ENCODE data around the gene TOR1B. TPM values are rescaled to one million over a fixed set of nuclear protein-coding genes. Genes with fewer than 3 reads are reported as not detected.
"Not testable (repeated sequence)": the region's sequence is repeated elsewhere in the genome, so short reads cannot be mapped to it uniquely, and the experiment has no call there.

TOR1B gene, protein sequence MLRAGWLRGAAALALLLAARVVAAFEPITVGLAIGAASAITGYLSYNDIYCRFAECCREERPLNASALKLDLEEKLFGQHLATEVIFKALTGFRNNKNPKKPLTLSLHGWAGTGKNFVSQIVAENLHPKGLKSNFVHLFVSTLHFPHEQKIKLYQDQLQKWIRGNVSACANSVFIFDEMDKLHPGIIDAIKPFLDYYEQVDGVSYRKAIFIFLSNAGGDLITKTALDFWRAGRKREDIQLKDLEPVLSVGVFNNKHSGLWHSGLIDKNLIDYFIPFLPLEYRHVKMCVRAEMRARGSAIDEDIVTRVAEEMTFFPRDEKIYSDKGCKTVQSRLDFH
- polyA plus RNA-seq = 10 to 100 TPM; 23.2 to 45.1 (median 25.8) TPM

DNA sequence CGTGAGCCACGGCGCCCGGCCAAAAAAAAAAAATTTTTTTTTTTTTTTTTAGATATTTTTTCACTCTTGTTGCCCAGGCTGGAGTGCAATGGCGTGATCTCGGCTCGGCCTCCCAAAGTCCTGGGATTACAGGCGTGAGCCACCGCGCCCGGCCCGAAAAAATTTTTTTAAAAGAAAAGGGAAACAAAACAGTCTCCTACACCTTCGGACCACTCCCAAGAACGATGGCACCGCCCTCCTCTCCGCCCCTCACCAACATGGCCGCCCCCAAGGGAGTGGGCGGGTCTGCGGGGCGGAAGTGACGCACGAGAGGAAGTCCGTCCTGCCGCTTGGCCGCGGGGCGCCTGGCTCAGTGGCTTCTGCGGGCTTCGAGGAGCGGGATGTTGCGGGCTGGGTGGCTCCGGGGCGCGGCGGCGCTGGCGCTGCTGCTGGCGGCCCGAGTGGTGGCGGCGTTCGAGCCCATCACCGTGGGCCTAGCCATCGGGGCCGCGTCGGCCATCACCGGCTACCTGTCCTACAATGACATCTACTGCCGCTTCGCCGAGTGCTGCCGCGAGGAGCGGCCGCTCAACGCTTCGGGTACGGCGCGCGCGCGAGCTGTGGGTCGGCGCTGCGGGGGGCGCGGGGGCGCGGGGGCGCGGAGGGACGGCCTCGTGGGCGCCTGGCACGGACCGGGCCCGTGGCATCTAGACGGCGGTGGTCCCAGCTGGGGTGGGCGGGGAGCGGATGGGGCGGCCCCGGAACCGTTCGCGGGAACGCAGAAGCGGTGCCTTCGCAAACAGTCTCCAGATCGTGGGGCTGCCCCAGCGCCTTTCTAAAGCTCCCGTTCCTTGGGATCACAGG lies at the start of gene TOR1B:
TSS of gene TOR1B (plus strand) at position 352 of the 843 bp plus-strand sequence. CDS start at position 381, 29 bp downstream.
- Mint-ChIP-seq H3K27me3 (ENCODE audit: low read depth in 3 of 3) (peaks cover 3 to 9% (median 4%) of the 10 kb centered on the region in 3 donors), H3K27ac (peak within 1 kb of the TSS; percentile 76 to 96 (median 94)), H3K9me3 (no peaks in the 10 kb centered on the region), H3K4me1 (peaks cover 32 to 35% of the 10 kb centered on the region in 2 donors), H3K4me3 (peak within 1 kb of the TSS; percentile 92 to 94 (median 93)), H3K36me3 (peaks cover 9 to 10% (median 10%) of the 10 kb centered on the region in 3 donors)
- peak; percentile 96 to 97 (median 96) for DNase-seq

DNA sequence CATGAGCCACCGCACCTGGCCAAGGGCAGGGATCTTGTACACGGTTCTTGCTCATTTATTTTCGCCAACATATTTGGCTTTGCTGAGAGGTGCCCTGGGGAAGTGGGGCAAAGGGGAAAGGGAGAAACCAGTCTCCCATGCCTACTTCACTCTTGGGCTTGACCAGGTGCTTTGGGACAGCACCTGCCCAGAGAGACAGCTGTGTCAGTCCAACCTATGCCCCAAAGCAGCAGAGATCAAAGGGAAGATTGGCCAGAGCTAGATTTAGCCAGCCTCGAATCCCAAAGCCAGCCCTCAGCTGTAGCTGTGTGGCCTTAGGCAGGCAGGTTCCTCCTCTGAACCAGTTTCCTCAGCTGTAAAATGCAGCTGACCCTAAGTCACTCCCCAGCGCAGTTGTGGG lies 47.8 kb upstream of the TOR1B start:
- H3K27ac Mint-ChIP-seq = no peak overlapping the region
- H3K4me3 Mint-ChIP-seq = no peak overlapping the region
- peaks cover 0 to 12% (median 0%) of the 10 kb centered on the region in 3 donors for H3K27me3 Mint-ChIP-seq (ENCODE audit: low read depth in 3 of 3)
- DNase-seq = no peak
- no peaks in the 10 kb centered on the region for H3K9me3 Mint-ChIP-seq
- peaks cover 0 to 4% of the 10 kb centered on the region in 2 donors for H3K4me1 Mint-ChIP-seq
- no peaks in the 10 kb centered on the region for H3K36me3 Mint-ChIP-seq

DNA sequence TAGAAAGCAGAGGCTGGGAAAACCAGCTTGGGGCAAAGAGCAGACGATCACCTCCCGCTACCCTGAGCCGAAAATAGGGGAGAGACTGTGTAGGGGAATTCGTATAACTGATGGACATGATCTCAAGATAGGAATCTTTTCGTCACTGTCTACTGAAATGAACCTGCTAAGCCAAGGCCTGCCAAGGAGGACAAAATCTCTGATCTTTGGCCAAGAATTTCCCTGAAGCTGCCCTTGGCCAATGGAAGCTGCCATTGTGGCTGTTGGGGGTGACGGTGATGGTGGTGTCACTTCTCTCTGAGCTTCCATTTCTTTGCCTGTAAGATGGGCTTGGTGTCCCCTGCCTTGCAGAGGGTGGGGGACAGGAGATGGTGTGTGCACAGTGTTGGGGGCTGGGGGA lies 46.8 kb upstream of the TOR1B start:
- Mint-ChIP-seq H3K27me3 (ENCODE audit: low read depth in 3 of 3) (peaks cover 0 to 9% (median 0%) of the 10 kb centered on the region in 3 donors), H3K27ac (no peak overlapping the region)

GRCh38 chr9:129757045-129757444 lies 45.9 kb upstream of the TOR1B start:
- Mint-ChIP-seq H3K4me3 (no peak overlapping the region), H3K36me3 (no peaks in the 10 kb centered on the region), H3K9me3 (no peaks in the 10 kb centered on the region), H3K27me3 (ENCODE audit: low read depth in 3 of 3) (peaks cover 2 to 11% (median 2%) of the 10 kb centered on the region in 3 donors), H3K27ac (no peak overlapping the region), H3K4me1 (peaks cover 0 to 4% of the 10 kb centered on the region in 2 donors)
- DNase-seq = no peak

More for the DNA sequence above, 46.8 kb upstream of the TOR1B start:
- Mint-ChIP-seq H3K4me1 (peaks cover 0 to 4% of the 10 kb centered on the region in 2 donors), H3K9me3 (no peaks in the 10 kb centered on the region), H3K4me3 (no peak overlapping the region), H3K36me3 (no peaks in the 10 kb centered on the region)
- no peak for DNase-seq

DNA sequence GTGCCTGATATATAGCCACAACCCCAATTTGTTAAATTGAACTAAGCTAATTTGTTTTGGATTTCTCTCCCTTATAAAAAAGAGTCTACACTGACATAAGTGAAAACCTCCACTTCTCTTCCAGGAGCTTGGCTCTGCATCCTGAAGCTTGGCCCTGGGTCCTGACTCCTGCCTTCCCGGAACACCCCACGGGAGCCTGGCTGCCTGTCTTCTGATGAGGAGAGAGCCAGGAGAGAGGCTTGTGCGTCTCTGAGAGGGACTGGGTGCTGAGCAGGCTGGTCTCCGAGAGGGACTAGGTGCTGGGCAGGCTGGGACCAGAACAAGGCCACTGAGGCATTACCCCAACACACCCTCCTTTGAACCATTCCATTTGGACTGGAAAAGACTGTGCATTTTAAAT lies 43.7 kb upstream of the TOR1B start:
- H3K27me3 Mint-ChIP-seq (ENCODE audit: low read depth in 3 of 3) = peaks cover 2 to 9% (median 2%) of the 10 kb centered on the region in 3 donors
- H3K4me1 Mint-ChIP-seq = peaks cover 0 to 2% of the 10 kb centered on the region in 2 donors
- H3K27ac Mint-ChIP-seq = peak overlapping the region in 1 of 6 donors; percentile 22
- no peaks in the 10 kb centered on the region for H3K36me3 Mint-ChIP-seq
- DNase-seq = no peak
- H3K4me3 Mint-ChIP-seq = no peak overlapping the region
- no peaks in the 10 kb centered on the region for H3K9me3 Mint-ChIP-seq

GRCh38 chr9:129759804-129760502 lies 43.0 kb upstream of the TOR1B start:
- peaks cover 0 to 2% of the 10 kb centered on the region in 2 donors for H3K4me1 Mint-ChIP-seq
- H3K9me3 Mint-ChIP-seq = no peaks in the 10 kb centered on the region
- no peak for DNase-seq
- H3K36me3 Mint-ChIP-seq = no peaks in the 10 kb centered on the region
- H3K27me3 Mint-ChIP-seq (ENCODE audit: low read depth in 3 of 3) = peaks cover 2 to 9% (median 2%) of the 10 kb centered on the region in 3 donors
- H3K27ac Mint-ChIP-seq = no peak overlapping the region
- no peak overlapping the region for H3K4me3 Mint-ChIP-seq

DNA sequence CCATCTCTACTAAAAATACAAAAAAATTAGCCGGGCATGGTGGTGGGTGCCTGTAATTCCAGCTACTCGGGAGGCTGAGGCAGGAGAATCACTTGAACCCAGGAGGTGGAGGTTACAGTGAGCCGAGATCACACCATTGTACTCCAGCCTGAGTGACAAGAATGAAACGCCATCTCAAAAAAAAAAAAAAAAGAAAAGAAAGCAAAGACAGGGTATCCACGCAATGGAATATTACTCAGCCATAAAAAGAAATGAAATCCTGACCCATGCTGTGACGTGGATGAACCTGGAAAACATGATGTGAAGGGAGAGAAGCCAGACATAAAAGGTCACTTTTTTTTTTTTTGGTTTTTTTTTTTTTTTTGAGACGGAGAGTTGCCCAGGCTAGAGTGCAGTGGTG lies 42.2 kb upstream of the TOR1B start:
- not testable (repeated sequence) for H3K27me3 Mint-ChIP-seq (ENCODE audit: low read depth in 3 of 3); H3K36me3 Mint-ChIP-seq; H3K4me3 Mint-ChIP-seq; H3K9me3 Mint-ChIP-seq; H3K27ac Mint-ChIP-seq; DNase-seq; H3K4me1 Mint-ChIP-seq

- H3K9me3 Mint-ChIP-seq = no peaks in the 10 kb centered on the region
- no peak for DNase-seq
- no peak overlapping the region for H3K4me3 Mint-ChIP-seq
- peaks cover 0 to 2% of the 10 kb centered on the region in 2 donors for H3K4me1 Mint-ChIP-seq
- H3K27ac Mint-ChIP-seq = no peak overlapping the region
- H3K36me3 Mint-ChIP-seq = no peaks in the 10 kb centered on the region
- peaks cover 2 to 6% (median 2%) of the 10 kb centered on the region in 3 donors for H3K27me3 Mint-ChIP-seq (ENCODE audit: low read depth in 3 of 3)
Observed at GRCh38 chr9:129761293-129761900, 41.6 kb upstream of the TOR1B start.

GRCh38 chr9:129761901-129762369 lies 41.0 kb upstream of the TOR1B start:
- Mint-ChIP-seq H3K4me3 (no peak overlapping the region), H3K4me1 (peaks cover 0 to 1% of the 10 kb centered on the region in 2 donors), H3K36me3 (no peaks in the 10 kb centered on the region), H3K9me3 (no peaks in the 10 kb centered on the region), H3K27me3 (ENCODE audit: low read depth in 3 of 3) (peaks cover 2 to 6% (median 2%) of the 10 kb centered on the region in 3 donors), H3K27ac (no peak overlapping the region)
- DNase-seq = no peak

GRCh38 chr9:129762370-129762984 lies 40.5 kb upstream of the TOR1B start:
- H3K9me3 Mint-ChIP-seq; H3K4me3 Mint-ChIP-seq; H3K27me3 Mint-ChIP-seq (ENCODE audit: low read depth in 3 of 3); H3K27ac Mint-ChIP-seq; H3K4me1 Mint-ChIP-seq; H3K36me3 Mint-ChIP-seq; DNase-seq: not testable (repeated sequence)

DNA sequence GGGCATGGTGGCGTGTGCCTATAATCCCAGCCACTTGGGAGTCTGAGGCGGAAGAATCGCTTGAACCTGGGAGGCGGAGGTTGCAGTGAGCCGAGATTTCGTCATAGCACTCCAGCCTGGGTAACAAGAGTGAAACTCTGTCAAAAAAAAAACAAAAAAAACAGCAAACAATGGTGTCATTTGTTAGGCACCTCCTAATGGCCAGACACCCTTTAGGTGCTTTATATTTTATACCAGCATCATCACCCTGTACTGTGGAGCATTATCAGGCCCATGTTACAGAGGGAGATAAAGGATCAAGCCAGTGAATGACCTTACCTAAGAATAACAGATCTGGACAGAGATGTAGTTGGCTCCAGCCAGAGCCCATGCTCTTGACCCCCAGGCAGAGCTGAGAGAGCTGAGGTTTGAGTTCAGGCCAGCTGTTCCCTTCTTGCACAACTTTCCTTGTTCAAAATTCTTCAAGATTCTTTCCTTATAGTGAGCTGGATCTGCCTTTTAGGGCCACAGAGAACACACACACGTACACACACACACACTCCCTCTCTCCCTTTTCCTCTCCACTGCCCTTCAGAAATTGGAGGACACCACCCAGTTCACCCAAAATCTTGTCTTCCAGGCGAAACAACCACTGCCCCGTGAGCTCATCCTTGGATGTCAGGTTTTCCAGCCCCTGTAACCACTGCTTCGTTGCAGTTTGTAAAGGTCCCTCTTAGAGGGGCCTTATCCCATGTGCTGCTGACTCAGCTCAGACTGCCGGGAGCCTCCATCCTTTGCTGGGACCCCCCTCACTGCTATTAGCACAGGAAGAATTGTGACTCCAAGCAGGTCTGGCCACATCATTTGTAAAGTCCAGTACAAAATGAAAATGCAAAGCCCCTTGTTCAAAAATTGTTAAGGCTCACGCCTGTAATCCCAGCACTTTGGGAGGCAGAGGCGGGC lies 39.7 kb upstream of the TOR1B start:
- no peak for DNase-seq
- Mint-ChIP-seq H3K4me3 (no peak overlapping the region), H3K27ac (no peak overlapping the region), H3K4me1 (no peaks in the 10 kb centered on the region), H3K27me3 (ENCODE audit: low read depth in 3 of 3) (peaks cover 2 to 6% (median 2%) of the 10 kb centered on the region in 3 donors), H3K36me3 (no peaks in the 10 kb centered on the region), H3K9me3 (no peaks in the 10 kb centered on the region)

- H3K27me3 Mint-ChIP-seq (ENCODE audit: low read depth in 3 of 3) = peaks cover 2 to 3% (median 3%) of the 10 kb centered on the region in 3 donors
- H3K9me3 Mint-ChIP-seq = no peaks in the 10 kb centered on the region
- H3K27ac Mint-ChIP-seq = no peak overlapping the region
- no peak overlapping the region for H3K4me3 Mint-ChIP-seq
- no peak for DNase-seq
- no peaks in the 10 kb centered on the region for H3K4me1 Mint-ChIP-seq
- H3K36me3 Mint-ChIP-seq = no peaks in the 10 kb centered on the region
Observed at GRCh38 chr9:129765764-129766317, 37.1 kb upstream of the TOR1B start.
